AG04449 (cell line): ENCODE results near the gene MKKS.

ENCODE experiments used
- CTCF ChIA-PET: fragments of 350-600 bp; formaldehyde crosslinking; extraction: SDS; loops from one replicate; lab custom pipeline; 2021; ENCODE audit warnings: antibody characterized with exemption; lab: Yijun Ruan, JAX
- POLR2A ChIA-PET: fragments of 400-600, 350-600 bp; formaldehyde crosslinking; extraction: SDS; loops from one replicate; lab custom pipeline; 2020; ENCODE audit warnings: antibody characterized with exemption, inconsistent platforms; lab: Yijun Ruan, JAX
- DNase-seq: peaks from one replicate; pipeline ENCODE4 v3.0.0-alpha.2; 2010; ENCODE audit warnings: low read depth, low spot score
- H3K4me3 ChIP-seq: 2 replicates; pipeline ENCODE4 v1.5.1; 2011; ENCODE audit warnings: low read depth, mild to moderate bottlenecking, control low read depth, low read length
- CTCF ChIP-seq: IDR thresholded peaks from one replicate; pipeline ENCODE4 v1.5.1; 2011; ENCODE audit warnings: mild to moderate bottlenecking, moderate library complexity, low read length, control low read depth, inconsistent platforms; ENCODE audit not compliant: insufficient read depth; ENCODE audit errors: missing control alignments

The MKKS gene

GRCh38 chr20:10468340-10468845 lies 34.4 kb upstream of the MKKS start:
- no peak for DNase-seq
- TF ChIP-seq CTCF: no peak
- ChIA-PET CTCF (interaction anchor here (0.7 to 2.3 kb wide), 8 partner anchors 10 to 714 kb away, joined by 3 to 7 read pairs (median 4); no protein-coding TSS in a partner anchor), POLR2A (interaction anchor here (0.6 kb wide), 1 partner anchor 793 kb away, joined by 4 read pairs; no protein-coding TSS in a partner anchor)
- no peak overlapping the region for H3K4me3 ChIP-seq

GRCh38 chr20:10467681-10468339 lies 33.8 kb upstream of the MKKS start:
- no peak overlapping the region for H3K4me3 ChIP-seq
- POLR2A ChIA-PET: interaction anchor here (0.6 kb wide), 1 partner anchor 794 kb away, joined by 4 read pairs; no protein-coding TSS in a partner anchor
- CTCF ChIA-PET: interaction anchor here (0.8 to 2.3 kb wide), 7 partner anchors 10 to 714 kb away, joined by 3 to 7 read pairs (median 4); no protein-coding TSS in a partner anchor
- no peak for TF ChIP-seq CTCF
- no peak for DNase-seq

- no peak for DNase-seq
- TF ChIP-seq CTCF: no peak
- H3K4me3 ChIP-seq: no peak overlapping the region
- POLR2A ChIA-PET: no interaction called here
- CTCF ChIA-PET: interaction anchor here (0.7 to 2.3 kb wide), 7 partner anchors 11 to 1076 kb away, joined by 3 to 7 read pairs (median 3); no protein-coding TSS in a partner anchor
These were observed 32.8 kb upstream of the MKKS start for GRCh38 chr20:10466855-10467254.

GRCh38 chr20:10466325-10466724 lies 32.3 kb upstream of the MKKS start:
- CTCF ChIA-PET: interaction anchor here (0.7 to 1.9 kb wide), 4 partner anchors 15 to 1077 kb away, joined by 3 to 6 read pairs (median 3); no protein-coding TSS in a partner anchor
- POLR2A ChIA-PET: no interaction called here
- no peak overlapping the region for H3K4me3 ChIP-seq
- no peak for DNase-seq
- TF ChIP-seq CTCF: no peak

- no peak for DNase-seq
These were observed 31.1 kb upstream of the MKKS start for GRCh38 chr20:10465135-10465534.

More at GRCh38 chr20:10465135-10465534, 31.1 kb upstream of the MKKS start:
- no peak for TF ChIP-seq CTCF
- H3K4me3 ChIP-seq: no peak overlapping the region
- ChIA-PET CTCF (interaction anchor here (0.9 kb wide), 1 partner anchor 71 kb away, joined by 3 read pairs; no protein-coding TSS in a partner anchor), POLR2A (no interaction called here)
